CD4-positive, alpha-beta T cell (primary cell): ENCODE results near the gene CAPG. TPM values are rescaled to one million over a fixed set of nuclear protein-coding genes. Genes with fewer than 3 reads are reported as not detected.

Experiments
- ATAC-seq: fragments of 200-7000 bp; cut with Tn5 transposase; one replicate; pipeline ENCODE4 v1.10.0; 2022; ENCODE audit warnings: mild to moderate bottlenecking; ENCODE audit not compliant: poor library complexity
- CTCF ChIA-PET: fragments of 350-600 bp; sonication (Branson Sonifier 250); formaldehyde crosslinking; loops from one replicate; lab custom pipeline; 2021; ENCODE audit warnings: antibody characterized with exemption, inconsistent platforms; lab: Charles Lee
- POLR2A ChIA-PET: fragments of 350-600 bp; sonication (Branson Sonifier 250); formaldehyde crosslinking; loops from one replicate; lab custom pipeline; 2021; ENCODE audit warnings: antibody characterized with exemption, inconsistent platforms; lab: Charles Lee
- DNase-seq, 14 experiments: peaks; one replicate each; pipeline ENCODE4 v3.0.0-alpha.2; 2013 to 2020; ENCODE audit warnings: mixed read lengths in 2 of 14
- H3K27ac ChIP-seq, 2 donors: one replicate each; pipeline versions ENCODE4 v1.5.1 to v1.7.0; 2013; ENCODE audit warnings: low read length in 2 of 2, low read depth in 1 of 2, mild to moderate bottlenecking in 1 of 2
- H3K27me3 ChIP-seq, 2 experiments: 1 replicate in 1 of 2; 2 replicates in 1 of 2; pipeline versions ENCODE4 v1.6.1 to v1.7.0; 2013; ENCODE audit warnings: low read length in 2 of 2, control low read depth in 1 of 2, mild to moderate bottlenecking in 1 of 2, moderate library complexity in 1 of 2; ENCODE audit not compliant: insufficient read depth in 2 of 2, control insufficient read depth in 1 of 2
- H3K36me3 ChIP-seq: one replicate; pipeline ENCODE4 v1.6.1; 2013; ENCODE audit warnings: low read length, control low read depth; ENCODE audit not compliant: insufficient read depth
- H3K4me1 ChIP-seq: one replicate; pipeline ENCODE4 v1.6.1; 2013; ENCODE audit warnings: low read length, control low read depth; ENCODE audit not compliant: insufficient read depth
- H3K4me3 ChIP-seq: one replicate; pipeline ENCODE4 v1.5.1; 2013; ENCODE audit warnings: mild to moderate bottlenecking, low read length, moderate library complexity
- H3K9me3 ChIP-seq, 2 experiments: 1 replicate in 1 of 2; 2 replicates in 1 of 2; pipeline versions ENCODE4 v1.6.1 to v1.7.0; 2013; ENCODE audit warnings: low read length in 2 of 2, mild to moderate bottlenecking in 2 of 2, control low read depth in 1 of 2, moderate library complexity in 1 of 2; ENCODE audit not compliant: control insufficient read depth in 1 of 2, insufficient read depth in 1 of 2
- H3K27ac Mint-ChIP-seq: one replicate; pipeline ENCODE4 v1.8.0; 2020; ENCODE audit warnings: mixed read lengths
- H3K27me3 Mint-ChIP-seq: one replicate; pipeline ENCODE4 v1.8.0; 2021; ENCODE audit warnings: mixed read lengths
- H3K36me3 Mint-ChIP-seq: one replicate; pipeline ENCODE4 v1.8.0; 2021; ENCODE audit warnings: low read depth, mixed read lengths
- H3K4me1 Mint-ChIP-seq: one replicate; pipeline ENCODE4 v1.8.0; 2021; ENCODE audit warnings: low read depth, mixed read lengths
- H3K4me3 Mint-ChIP-seq: one replicate; pipeline ENCODE4 v1.8.0; 2020; ENCODE audit warnings: mild to moderate bottlenecking, mixed read lengths
- H3K9me3 Mint-ChIP-seq: one replicate; pipeline ENCODE4 v1.8.0; 2020; ENCODE audit warnings: mixed read lengths
- intact Hi-C, 2 experiments: fragments of 100-400 bp; cut with DNase I in 1 of 2; cut with micrococcal nuclease in 1 of 2; formaldehyde crosslinking; loops; one replicate each; pipeline versions ENCODE4 v1.15.1 to v1.9.0; 2023 to 2025; cut with DNase I, micrococcal nuclease
- total RNA-seq, 174 experiments: library from RNA in 2 of 174; stranded (reverse) in 2 of 174; gene quantifications; one replicate each; pipeline ENCODE4 v1.2.3 and lab custom pipeline; 2021 to 2026
- TF ChIP-seq, protein P1 (sequence below): fragments of 200-600 bp; IDR thresholded peaks from one replicate; pipeline ENCODE4 v1.8.0; 2022; ENCODE audit warnings: antibody characterized with exemption, mild to moderate bottlenecking

The CAPG gene
- total RNA-seq, 2 experiments from 2014 or later: 21.7 to 23.3 TPM

DNA sequence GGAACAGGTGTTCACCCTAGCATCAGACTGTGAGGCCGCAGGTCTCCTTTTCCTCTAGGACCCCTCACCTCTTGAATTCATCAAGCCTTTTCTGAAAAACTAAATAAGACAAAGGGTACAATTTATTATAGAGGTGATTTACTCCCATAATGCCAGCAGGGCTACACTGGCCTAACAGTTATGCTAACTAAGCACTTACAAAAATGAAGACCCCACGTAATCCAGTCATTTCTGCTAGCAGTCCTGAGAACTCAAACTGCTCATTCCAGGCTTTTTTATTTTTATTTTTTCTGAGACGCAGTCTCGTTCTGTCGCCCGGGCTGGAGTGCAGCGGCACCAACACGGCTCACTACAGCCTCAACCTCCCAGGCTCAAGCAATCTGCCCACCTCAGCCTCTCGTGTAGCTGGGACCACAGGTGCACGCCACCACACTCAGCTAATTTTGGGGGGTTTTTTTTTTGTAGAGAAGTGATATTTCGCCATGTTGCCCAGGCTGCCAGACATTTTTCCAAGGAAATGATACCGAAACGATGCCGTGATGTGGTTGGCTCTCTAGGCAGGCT is 14.2 kb downstream of the CAPG start:
- H3K4me3 ChIP-seq: no peak overlapping the region
- H3K27ac ChIP-seq: no peak overlapping the region
- Mint-ChIP-seq H3K4me3 (no peak overlapping the region), H3K27ac (no peak overlapping the region), H3K4me1 (peaks cover 14% of the 10 kb centered on the region), H3K36me3 (peaks cover 35% of the 10 kb centered on the region), H3K27me3 (no peaks in the 10 kb centered on the region), H3K9me3 (no peaks in the 10 kb centered on the region)
- ChIA-PET CTCF (no interaction called here), POLR2A (no interaction called here)
- no peak for ATAC-seq
- DNase-seq: no peak
- intact Hi-C loops: loop anchor here in 1 of 2 experiments (10.0 kb wide), 1 partner anchor 309 kb away; no protein-coding TSS in a partner anchor
- peaks cover 43% of the 10 kb centered on the region for H3K36me3 ChIP-seq
- no peaks in the 10 kb centered on the region for H3K27me3 ChIP-seq
- H3K9me3 ChIP-seq: no peaks in the 10 kb centered on the region
- H3K4me1 ChIP-seq: peaks cover 15% of the 10 kb centered on the region
- TF ChIP-seq, protein P1, sequence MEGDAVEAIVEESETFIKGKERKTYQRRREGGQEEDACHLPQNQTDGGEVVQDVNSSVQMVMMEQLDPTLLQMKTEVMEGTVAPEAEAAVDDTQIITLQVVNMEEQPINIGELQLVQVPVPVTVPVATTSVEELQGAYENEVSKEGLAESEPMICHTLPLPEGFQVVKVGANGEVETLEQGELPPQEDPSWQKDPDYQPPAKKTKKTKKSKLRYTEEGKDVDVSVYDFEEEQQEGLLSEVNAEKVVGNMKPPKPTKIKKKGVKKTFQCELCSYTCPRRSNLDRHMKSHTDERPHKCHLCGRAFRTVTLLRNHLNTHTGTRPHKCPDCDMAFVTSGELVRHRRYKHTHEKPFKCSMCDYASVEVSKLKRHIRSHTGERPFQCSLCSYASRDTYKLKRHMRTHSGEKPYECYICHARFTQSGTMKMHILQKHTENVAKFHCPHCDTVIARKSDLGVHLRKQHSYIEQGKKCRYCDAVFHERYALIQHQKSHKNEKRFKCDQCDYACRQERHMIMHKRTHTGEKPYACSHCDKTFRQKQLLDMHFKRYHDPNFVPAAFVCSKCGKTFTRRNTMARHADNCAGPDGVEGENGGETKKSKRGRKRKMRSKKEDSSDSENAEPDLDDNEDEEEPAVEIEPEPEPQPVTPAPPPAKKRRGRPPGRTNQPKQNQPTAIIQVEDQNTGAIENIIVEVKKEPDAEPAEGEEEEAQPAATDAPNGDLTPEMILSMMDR: no peak

DNA sequence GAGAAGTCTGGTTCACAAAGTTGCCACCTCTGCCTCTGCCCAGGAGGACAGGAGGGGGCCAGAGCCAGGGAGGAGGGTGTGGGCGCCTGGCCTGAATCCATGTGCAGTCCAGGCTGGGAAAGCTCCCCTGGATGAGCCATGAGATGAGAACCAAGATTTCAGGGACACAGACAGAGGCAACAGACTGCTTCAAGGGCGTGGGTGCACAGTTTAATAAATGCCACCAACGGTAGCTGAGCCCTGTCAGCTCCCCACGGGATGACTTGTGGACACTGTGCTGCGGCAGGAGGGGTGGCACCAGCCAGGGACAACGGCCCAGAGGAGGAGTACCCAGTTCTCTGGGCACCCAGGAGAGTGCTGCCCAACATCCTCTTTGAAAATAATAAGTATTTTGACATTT is 15.2 kb downstream of the CAPG start:
- Histone ChIP-seq H3K4me1 (peaks cover 15% of the 10 kb centered on the region), H3K27me3 (no peaks in the 10 kb centered on the region), H3K27ac (no peak overlapping the region), H3K4me3 (no peak overlapping the region), H3K36me3 (peaks cover 49% of the 10 kb centered on the region), H3K9me3 (no peaks in the 10 kb centered on the region)
- H3K9me3 Mint-ChIP-seq: no peaks in the 10 kb centered on the region
- TF ChIP-seq, protein P1: no peak
- ATAC-seq (no peak), DNase-seq (no peak)
- H3K27ac Mint-ChIP-seq: no peak overlapping the region
- intact Hi-C loops: loop anchor here in 1 of 2 experiments (10.0 kb wide), 1 partner anchor 310 kb away; no protein-coding TSS in a partner anchor
- POLR2A ChIA-PET: no interaction called here
- peaks cover 14% of the 10 kb centered on the region for H3K4me1 Mint-ChIP-seq
- H3K4me3 Mint-ChIP-seq: no peak overlapping the region
- H3K36me3 Mint-ChIP-seq: peaks cover 32% of the 10 kb centered on the region
- H3K27me3 Mint-ChIP-seq: no peaks in the 10 kb centered on the region
- CTCF ChIA-PET: no interaction called here

DNA sequence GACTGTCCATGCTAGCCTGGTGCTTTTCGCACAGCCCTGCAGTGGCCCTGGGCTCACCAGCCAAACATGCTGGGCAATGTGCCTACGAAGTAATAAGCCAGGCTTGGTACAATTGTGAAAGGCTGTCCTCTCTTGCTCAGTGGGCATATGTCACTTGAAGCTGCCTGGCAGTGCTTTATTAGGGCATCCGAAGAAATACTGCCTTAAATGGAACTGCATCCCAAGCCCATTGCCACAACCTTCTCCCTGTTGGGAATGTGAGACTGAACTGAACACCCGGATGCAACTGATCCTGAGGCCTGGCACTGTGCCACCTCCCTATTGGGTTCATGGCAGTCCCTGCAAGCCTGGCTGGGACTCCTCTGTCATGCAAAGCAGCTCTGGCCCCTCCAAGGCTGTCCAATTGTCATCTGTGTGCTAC is 15.9 kb downstream of the CAPG start:
- H3K4me1 ChIP-seq: peaks cover 15% of the 10 kb centered on the region
- no peak overlapping the region for H3K4me3 ChIP-seq
- no peak for DNase-seq
- intact Hi-C loops: loop anchor here in 1 of 2 experiments (10.0 kb wide), 1 partner anchor 311 kb away; no protein-coding TSS in a partner anchor
- no peaks in the 10 kb centered on the region for H3K9me3 ChIP-seq
- peaks cover 34% of the 10 kb centered on the region for H3K36me3 Mint-ChIP-seq
- ChIA-PET POLR2A (interaction anchor here (0.7 kb wide), 1 partner anchor 14 kb away, joined by 3 read pairs; no protein-coding TSS in a partner anchor), CTCF (no interaction called here)
- no peak overlapping the region for H3K27ac ChIP-seq
- no peak overlapping the region for H3K27ac Mint-ChIP-seq
- H3K9me3 Mint-ChIP-seq: no peaks in the 10 kb centered on the region
- no peak overlapping the region for H3K4me3 Mint-ChIP-seq
- H3K27me3 Mint-ChIP-seq: no peaks in the 10 kb centered on the region
- no peaks in the 10 kb centered on the region for H3K27me3 ChIP-seq
- H3K36me3 ChIP-seq: peaks cover 52% of the 10 kb centered on the region
- TF ChIP-seq, protein P1: no peak
- no peak for ATAC-seq
- peaks cover 14% of the 10 kb centered on the region for H3K4me1 Mint-ChIP-seq
